Central memory CD8-positive, alpha-beta T cell (primary cell): ENCODE measurements around the gene RPRD1A.
"Not testable (repeated sequence)": the region's sequence is repeated elsewhere in the genome, so short reads cannot be mapped to it uniquely, and the experiment has no call there.

Source experiments
- ATAC-seq: fragments of 150-1000 bp; cut with Tn5 transposase; replicated peaks from 2 replicates; pipeline ENCODE4 v1.10.0; 2022; ENCODE audit warnings: mild to moderate bottlenecking, moderate FRiP score, moderate number of reproducible peaks; ENCODE audit not compliant: poor library complexity, severe bottlenecking; ENCODE audit errors: extremely low read depth
- DNase-seq, 2 donors: peaks; one replicate each; pipeline ENCODE4 v3.0.0; 2021; ENCODE audit warnings: low spot score in 2 of 2
- H3K27ac Mint-ChIP-seq: one replicate; pipeline ENCODE4 v1.8.0; 2022; ENCODE audit warnings: low read depth, mild to moderate bottlenecking, moderate library complexity, mixed read lengths
- H3K27me3 Mint-ChIP-seq: one replicate; pipeline ENCODE4 v1.8.0; 2022; ENCODE audit warnings: mixed read lengths
- H3K36me3 Mint-ChIP-seq: one replicate; pipeline ENCODE4 v1.8.0; 2022; ENCODE audit warnings: mild to moderate bottlenecking, moderate library complexity, mixed read lengths; ENCODE audit not compliant: insufficient read depth
- H3K4me1 Mint-ChIP-seq: one replicate; pipeline ENCODE4 v1.8.0; 2022; ENCODE audit warnings: mixed read lengths
- H3K4me3 Mint-ChIP-seq: one replicate; pipeline ENCODE4 v1.8.0; 2022; ENCODE audit warnings: mild to moderate bottlenecking, moderate library complexity, mixed read lengths
- H3K9me3 Mint-ChIP-seq: one replicate; pipeline ENCODE4 v1.8.0; 2022; ENCODE audit warnings: mixed read lengths

Gene RPRD1A

DNA sequence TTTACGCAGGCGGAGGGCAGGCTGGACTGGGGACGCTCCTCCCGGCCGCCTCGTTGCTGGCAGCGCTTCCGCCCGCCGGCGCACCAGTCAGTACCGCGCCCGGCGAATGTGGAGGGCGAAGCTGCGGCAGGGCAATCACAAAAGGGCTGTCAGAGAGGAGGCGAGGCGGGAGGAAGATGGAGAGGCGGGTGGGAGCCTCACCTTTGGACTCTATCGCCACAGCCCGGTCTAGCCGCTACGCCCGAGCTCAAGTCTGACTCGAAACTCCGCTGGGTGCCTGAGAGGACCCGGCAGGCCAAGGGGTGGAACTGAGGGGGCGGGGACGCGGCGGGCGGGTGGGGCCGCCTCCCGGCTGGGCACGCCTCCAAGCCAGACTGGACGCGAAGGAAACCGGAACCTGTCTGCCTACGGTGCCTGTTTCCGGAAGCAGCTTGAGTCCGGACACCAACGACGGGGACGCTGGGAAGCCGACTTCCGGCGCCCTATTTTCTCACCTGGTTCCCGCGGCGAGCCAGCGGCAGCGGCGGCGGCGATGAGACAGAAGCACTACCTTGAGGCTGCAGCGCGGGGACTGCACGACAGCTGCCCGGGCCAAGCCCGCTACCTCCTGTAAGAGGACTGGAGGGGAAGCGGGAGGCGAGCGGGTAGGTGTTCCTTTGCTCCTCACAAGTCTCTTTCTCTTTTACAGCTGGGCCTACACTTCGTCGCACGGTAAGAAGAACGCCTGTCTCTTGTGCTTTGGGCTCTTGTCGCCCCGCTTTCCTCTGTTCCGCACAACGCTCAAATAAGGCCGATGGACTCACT, 95.0 kb downstream of the RPRD1A start, which contains the start of gene RMP24:
Gene RMP24 (plus strand): TSS at position 483 of the 804 bp plus-strand sequence.
- peak; percentile 89 for ATAC-seq
- peaks cover 37% of the 10 kb centered on the region for H3K36me3 Mint-ChIP-seq
- H3K9me3 Mint-ChIP-seq = no peaks in the 10 kb centered on the region
- peak within 1 kb of the TSS; percentile 96 for H3K4me3 Mint-ChIP-seq
- peaks cover 42% of the 10 kb centered on the region for H3K4me1 Mint-ChIP-seq
- peak; percentile 88 to 90 for DNase-seq
- peak within 1 kb of the TSS; percentile 93 for H3K27ac Mint-ChIP-seq
- no peaks in the 10 kb centered on the region for H3K27me3 Mint-ChIP-seq

DNA sequence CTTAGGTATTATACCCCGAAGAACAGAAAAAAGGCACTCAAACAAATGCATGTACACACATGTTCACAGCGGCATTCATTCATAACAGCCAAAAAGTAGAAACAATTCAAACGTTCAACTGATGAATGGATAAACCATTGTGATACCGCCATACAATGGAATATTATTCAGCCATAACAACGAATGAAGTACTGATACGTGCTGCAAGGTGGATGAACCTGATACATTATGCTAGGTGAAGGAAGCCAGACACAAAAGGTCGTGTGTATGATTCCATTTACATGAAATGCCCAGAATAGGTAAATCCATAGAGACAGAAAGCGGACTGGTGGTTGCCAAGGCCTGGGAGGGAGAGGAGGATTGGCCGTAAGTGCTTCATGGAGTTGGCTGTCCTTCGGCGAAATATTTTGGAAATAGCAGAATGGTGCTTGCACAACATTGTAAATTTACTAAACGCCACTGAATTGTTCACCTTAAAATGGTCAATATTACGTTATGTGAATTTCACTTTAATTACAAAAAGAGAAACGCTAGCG, 95.6 kb downstream of the RPRD1A start:
- DNase-seq = no peak
- H3K27me3 Mint-ChIP-seq = no peaks in the 10 kb centered on the region
- peaks cover 42% of the 10 kb centered on the region for H3K4me1 Mint-ChIP-seq
- H3K36me3 Mint-ChIP-seq = peaks cover 30% of the 10 kb centered on the region
- H3K4me3 Mint-ChIP-seq = peak overlapping the region; percentile 96
- ATAC-seq = no peak
- no peaks in the 10 kb centered on the region for H3K9me3 Mint-ChIP-seq
- H3K27ac Mint-ChIP-seq = peak overlapping the region; percentile 93

DNA sequence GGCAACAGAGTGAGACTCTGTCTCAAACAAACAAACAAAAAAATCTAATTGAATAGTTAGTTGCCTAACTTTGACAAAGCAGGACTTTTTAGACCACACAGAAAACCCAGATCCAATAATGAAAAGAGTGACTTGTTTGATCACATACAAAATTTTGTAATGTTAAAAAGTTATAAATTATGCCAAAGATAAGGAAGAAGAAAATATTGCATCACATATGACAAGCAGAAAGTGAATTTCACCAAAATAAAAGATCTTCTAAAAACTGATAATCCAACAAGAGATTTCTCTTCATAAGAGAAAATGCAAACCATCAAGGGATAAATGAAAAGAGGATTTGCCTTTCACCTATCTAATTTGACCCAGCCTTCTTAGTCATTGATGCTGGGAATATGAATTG, 97.7 kb downstream of the RPRD1A start:
- Mint-ChIP-seq H3K27me3 (no peaks in the 10 kb centered on the region), H3K9me3 (no peaks in the 10 kb centered on the region), H3K4me1 (peaks cover 35% of the 10 kb centered on the region), H3K4me3 (peak overlapping the region; percentile 96), H3K36me3 (peaks cover 17% of the 10 kb centered on the region), H3K27ac (peak overlapping the region; percentile 83)
- ATAC-seq (no peak), DNase-seq (no peak)

DNA sequence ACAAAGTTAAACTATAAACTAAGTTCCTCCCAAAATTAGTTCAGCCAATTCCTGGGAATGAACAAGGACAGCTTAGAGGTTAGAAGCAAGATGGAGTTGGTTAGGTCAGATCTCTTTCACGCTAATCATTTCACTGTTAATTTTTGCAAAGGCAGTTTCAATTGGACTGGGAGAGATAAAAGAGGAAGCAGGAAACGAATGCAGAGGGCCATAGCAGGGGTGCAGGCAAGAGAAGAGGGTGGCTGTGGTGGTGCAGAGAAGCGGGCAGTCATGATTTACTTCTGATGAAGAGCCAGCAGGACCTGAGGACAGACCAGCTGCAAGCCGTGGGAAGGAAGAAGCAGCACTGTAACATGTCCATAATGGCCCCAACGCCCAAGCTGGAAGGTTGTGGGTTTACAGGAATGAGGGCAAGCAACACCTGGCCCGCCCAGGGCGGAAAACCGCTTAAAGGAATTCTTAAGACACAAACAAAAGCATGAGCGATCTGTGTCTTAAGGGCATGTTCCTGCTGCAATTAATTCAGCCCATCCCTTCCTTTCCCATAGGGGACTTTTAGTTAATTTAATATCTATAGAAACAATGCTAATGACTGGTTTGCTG, 99.0 kb downstream of the RPRD1A start:
- Mint-ChIP-seq H3K9me3 (no peaks in the 10 kb centered on the region), H3K27me3 (no peaks in the 10 kb centered on the region), H3K27ac (no peak overlapping the region), H3K4me3 (no peak overlapping the region), H3K36me3 (peaks cover 17% of the 10 kb centered on the region), H3K4me1 (peaks cover 25% of the 10 kb centered on the region)
- ATAC-seq = no peak
- no peak for DNase-seq

DNA sequence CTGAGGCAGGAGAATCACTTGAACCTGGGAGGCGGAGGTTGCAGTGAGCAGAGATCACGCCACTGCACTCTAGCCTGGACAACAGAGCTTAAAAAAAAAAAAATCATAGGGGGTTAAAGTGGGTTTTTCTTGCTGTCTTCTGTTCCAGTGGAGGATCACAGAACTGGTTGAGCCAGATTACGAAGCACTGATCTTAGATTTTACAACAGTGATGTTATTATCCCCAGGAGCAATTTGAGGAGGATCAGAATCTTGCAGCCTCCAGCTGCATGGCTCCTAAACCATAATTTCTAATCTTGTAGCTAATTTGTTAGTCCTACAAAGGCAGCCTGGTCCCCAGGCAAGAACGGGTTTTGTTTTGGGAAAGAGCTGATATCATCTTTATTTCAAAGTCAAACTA, 99.5 kb downstream of the RPRD1A start:
- Mint-ChIP-seq H3K4me1 (peaks cover 20% of the 10 kb centered on the region), H3K36me3 (peaks cover 13% of the 10 kb centered on the region)
- DNase-seq, H3K4me3 Mint-ChIP-seq, ATAC-seq, H3K27me3 Mint-ChIP-seq, H3K9me3 Mint-ChIP-seq, H3K27ac Mint-ChIP-seq: not testable (repeated sequence)

DNA sequence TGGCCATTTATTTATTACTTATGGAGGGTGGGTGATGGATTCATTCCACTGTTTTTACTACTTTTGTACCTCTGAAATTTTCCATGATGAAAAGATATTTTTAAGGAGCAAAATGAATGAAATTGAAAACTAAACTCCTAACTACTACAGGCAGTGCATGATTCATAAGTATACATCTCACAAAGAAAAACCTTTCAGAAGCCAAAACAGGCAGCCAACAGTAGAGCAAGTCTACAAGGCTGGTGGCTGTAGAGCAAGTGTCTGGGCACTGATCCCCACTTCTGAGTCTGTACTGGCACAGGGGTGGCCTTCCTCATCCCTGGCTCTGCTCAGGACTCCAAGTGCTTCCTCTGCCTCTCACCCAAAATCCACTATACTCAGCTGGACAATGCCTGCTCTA, 103.0 kb downstream of the RPRD1A start:
- Mint-ChIP-seq H3K4me1 (no peaks in the 10 kb centered on the region), H3K9me3 (no peaks in the 10 kb centered on the region), H3K36me3 (no peaks in the 10 kb centered on the region), H3K4me3 (no peak overlapping the region), H3K27ac (no peak overlapping the region), H3K27me3 (peaks cover 7% of the 10 kb centered on the region)
- ATAC-seq = no peak
- DNase-seq = no peak

DNA sequence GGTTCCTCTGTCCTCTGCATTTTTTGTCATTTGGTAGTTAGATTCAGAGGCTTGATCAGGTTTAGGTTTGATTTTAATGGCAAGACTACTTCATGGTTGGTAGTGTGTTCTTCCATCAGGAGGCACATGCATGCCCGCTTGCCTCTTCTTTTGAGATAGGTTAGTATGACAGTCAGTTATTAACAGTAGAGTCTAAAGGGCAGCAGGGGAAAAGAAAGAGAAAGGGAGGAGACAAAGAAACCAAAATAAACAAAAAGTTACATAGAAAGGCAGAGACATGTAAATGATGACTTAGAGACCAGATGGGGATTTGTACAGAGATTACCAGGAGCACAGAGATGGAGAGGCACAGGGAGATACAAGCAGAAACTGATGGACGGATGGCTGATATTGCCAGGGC, 105.0 kb downstream of the RPRD1A start:
- Mint-ChIP-seq H3K27me3 (peaks cover 27% of the 10 kb centered on the region), H3K27ac (no peak overlapping the region), H3K4me3 (no peak overlapping the region), H3K4me1 (no peaks in the 10 kb centered on the region), H3K36me3 (no peaks in the 10 kb centered on the region), H3K9me3 (no peaks in the 10 kb centered on the region)
- ATAC-seq = no peak
- no peak for DNase-seq

DNA sequence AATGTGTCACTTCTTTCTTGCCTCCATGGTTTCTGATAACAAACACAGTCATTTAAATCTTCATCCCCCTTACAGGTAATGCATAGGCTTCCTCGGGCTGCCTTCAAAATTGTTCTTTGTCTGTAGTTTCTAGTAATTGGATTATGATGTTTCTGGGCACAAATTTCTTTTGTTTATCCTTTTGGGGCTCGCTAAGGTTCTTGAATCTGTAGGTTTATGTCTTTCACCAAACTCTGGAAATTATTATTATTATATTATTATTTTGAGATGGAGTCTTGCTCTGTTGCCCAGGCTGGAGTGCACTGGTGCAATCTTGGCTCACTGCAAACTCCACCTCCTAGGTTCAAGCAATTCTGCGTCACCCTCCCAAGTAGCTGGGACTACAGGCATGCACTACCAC, 111.1 kb downstream of the RPRD1A start:
- Mint-ChIP-seq H3K9me3 (no peaks in the 10 kb centered on the region), H3K4me3 (no peak overlapping the region), H3K27me3 (peaks cover 84% of the 10 kb centered on the region), H3K36me3 (no peaks in the 10 kb centered on the region), H3K4me1 (no peaks in the 10 kb centered on the region), H3K27ac (no peak overlapping the region)
- no peak for ATAC-seq
- no peak for DNase-seq

DNA sequence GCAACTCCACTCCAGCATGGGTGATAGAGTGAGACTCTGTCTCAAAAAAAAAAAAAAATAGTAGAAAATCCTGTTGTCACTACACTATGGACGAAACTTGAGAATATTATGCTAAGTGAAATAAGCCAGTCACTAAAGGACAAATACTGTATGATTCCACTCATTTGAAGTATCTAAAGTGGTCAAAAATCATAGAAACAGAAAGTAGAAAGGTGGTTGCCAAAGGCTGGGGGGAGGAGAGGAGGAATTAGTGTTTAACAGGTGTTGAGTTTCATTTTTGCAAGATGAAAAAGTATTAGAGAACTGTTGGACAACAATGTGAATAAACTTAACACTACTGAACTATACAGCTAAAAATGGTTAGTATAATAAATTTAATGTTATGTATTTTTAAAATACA, 113.7 kb downstream of the RPRD1A start:
- no peak for DNase-seq
- H3K27ac Mint-ChIP-seq = no peak overlapping the region

DNA sequence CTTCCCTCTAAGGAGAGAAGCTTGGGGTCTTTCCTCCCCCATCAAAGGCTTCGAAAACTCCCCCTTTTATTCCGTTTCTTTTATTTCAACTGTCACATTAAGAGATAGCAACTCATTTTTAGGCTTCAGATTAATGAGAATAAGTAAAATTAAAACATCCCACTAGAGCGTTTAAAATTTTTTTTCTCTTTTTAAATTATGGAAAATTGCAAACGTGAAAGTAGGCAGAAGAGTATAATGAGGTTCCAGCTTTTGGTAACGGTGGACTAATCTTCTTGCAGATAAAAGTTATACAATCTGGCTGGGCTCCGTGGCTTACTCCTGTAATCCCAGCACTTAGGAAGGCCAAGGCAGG, 116.8 kb downstream of the RPRD1A start:
- Mint-ChIP-seq H3K4me1 (peaks cover 6% of the 10 kb centered on the region), H3K27ac (no peak overlapping the region), H3K9me3 (no peaks in the 10 kb centered on the region), H3K27me3 (peaks cover 61% of the 10 kb centered on the region), H3K4me3 (peak overlapping the region; percentile 79), H3K36me3 (no peaks in the 10 kb centered on the region)
- ATAC-seq (no peak), DNase-seq (no peak)

More for the DNA sequence above, 113.7 kb downstream of the RPRD1A start:
- Mint-ChIP-seq H3K36me3 (no peaks in the 10 kb centered on the region), H3K9me3 (no peaks in the 10 kb centered on the region), H3K4me3 (no peak overlapping the region), H3K4me1 (peaks cover 6% of the 10 kb centered on the region), H3K27me3 (peaks cover 92% of the 10 kb centered on the region)
- no peak for ATAC-seq

DNA sequence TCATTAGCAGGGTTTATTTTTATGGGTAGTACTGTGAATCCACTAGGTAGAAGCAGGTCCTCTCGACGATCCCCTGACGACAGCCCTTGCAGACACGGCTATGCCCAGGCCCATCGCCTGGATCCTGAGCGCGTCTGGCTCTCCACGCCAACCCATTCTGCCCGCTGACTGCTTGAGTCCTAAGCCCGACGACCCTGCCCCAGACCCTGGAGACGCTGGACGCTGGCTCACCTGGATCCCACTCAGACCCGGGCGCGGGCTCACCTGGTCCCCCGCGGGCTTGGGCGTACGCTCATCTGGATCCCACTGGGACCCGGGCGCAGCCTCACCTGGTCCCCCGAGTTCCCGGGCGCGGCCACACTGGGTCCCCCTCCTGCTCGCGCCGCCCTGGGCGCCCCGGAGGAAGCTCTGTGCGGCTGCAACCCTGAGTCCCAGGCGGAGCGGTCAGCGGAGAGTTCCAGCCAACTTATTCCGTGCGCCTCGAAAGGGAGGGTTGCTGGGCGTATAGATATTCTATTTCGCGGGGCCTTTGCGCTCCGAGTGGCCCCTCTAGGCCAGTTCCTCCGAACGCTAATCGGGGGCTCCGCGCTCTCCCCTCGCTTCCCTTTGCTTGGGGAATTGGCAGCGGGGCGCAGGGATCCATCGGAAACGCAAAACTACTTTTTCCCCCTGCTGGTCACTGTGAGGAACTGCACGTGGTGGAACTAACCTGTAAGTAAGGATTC, 117.3 kb downstream of the RPRD1A start:
- Mint-ChIP-seq H3K9me3 (no peaks in the 10 kb centered on the region), H3K4me1 (peaks cover 6% of the 10 kb centered on the region), H3K4me3 (peak overlapping the region; percentile 79), H3K36me3 (peaks cover 2% of the 10 kb centered on the region), H3K27ac (no peak overlapping the region), H3K27me3 (peaks cover 55% of the 10 kb centered on the region)
- ATAC-seq (peak; percentile 54), DNase-seq (peak; percentile 20 to 25)

DNA sequence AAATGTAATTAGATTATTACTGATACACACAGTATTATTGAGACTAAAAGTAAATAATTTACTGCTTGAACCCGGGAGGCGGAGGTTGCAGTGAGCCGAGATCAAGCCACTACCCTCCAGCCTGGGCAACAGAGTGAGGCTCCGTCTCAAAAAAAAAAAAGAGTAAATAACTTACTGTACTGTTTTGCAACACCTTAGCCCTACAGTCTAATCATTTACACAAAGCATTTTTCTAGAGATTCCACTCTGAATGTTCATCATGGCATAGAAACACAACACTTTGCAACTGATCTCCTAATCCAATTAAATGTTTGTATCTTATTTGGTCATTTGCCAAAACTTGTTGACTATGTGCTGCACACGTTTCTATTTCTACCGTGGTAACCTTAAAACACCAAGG, 118.3 kb downstream of the RPRD1A start:
- Mint-ChIP-seq H3K4me1 (peaks cover 6% of the 10 kb centered on the region), H3K9me3 (no peaks in the 10 kb centered on the region), H3K27ac (no peak overlapping the region), H3K27me3 (peaks cover 50% of the 10 kb centered on the region), H3K4me3 (no peak overlapping the region), H3K36me3 (peaks cover 2% of the 10 kb centered on the region)
- ATAC-seq (no peak), DNase-seq (no peak)
